ENCODE data around the gene GREB1. TPM values are rescaled to one million over a fixed set of nuclear protein-coding genes. Genes with fewer than 3 reads are reported as not detected.

GREB1 gene
- total RNA-seq, 1 donor from 2014 or later = 26.6 TPM

DNA sequence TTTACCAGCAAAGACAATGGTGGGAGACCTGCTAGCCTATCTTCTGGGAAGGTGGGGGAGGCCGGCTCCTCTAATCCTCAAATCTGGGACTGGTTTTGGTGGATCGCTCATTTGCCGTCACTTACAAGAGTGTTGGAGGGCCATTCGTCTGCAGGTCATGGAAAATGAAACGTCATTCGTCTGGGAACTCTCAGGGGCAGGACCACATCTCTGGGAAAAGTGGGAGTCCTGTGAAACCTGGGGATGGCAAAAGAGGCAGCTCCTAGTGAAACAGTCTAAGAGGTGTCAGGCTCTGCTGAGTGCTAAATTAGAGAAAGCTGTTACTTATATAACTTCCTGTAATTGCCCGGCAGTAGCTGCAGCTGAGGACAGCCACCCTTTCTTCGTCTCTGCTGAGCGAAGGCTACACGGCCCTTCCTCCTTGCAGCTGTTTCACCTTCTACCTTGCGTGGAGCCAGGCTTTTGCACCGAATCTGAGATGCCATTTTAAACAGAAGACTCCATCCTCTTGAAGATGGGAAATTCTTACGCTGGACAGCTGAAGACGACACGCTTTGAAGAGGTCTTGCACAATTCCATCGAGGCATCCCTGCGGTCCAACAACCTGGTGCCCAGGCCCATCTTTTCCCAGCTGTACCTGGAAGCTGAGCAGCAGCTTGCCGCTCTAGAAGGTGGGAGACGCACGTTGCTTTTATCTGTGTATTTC, 22.4 kb downstream of the GREB1 start:
- TF ChIP-seq, protein P1, sequence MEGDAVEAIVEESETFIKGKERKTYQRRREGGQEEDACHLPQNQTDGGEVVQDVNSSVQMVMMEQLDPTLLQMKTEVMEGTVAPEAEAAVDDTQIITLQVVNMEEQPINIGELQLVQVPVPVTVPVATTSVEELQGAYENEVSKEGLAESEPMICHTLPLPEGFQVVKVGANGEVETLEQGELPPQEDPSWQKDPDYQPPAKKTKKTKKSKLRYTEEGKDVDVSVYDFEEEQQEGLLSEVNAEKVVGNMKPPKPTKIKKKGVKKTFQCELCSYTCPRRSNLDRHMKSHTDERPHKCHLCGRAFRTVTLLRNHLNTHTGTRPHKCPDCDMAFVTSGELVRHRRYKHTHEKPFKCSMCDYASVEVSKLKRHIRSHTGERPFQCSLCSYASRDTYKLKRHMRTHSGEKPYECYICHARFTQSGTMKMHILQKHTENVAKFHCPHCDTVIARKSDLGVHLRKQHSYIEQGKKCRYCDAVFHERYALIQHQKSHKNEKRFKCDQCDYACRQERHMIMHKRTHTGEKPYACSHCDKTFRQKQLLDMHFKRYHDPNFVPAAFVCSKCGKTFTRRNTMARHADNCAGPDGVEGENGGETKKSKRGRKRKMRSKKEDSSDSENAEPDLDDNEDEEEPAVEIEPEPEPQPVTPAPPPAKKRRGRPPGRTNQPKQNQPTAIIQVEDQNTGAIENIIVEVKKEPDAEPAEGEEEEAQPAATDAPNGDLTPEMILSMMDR (IDR thresholded peaks at IDR 0.05; ENCODE audit: unreplicated experiment) = no peak
- Mint-ChIP-seq H3K9me3 (no peaks in the 10 kb centered on the region), H3K27me3 (ENCODE audit: low read depth) (no peaks in the 10 kb centered on the region), H3K27ac (no peak overlapping the region), H3K4me1 (peaks cover 27% of the 10 kb centered on the region), H3K36me3 (no peaks in the 10 kb centered on the region), H3K4me3 (no peak overlapping the region)
- DNase-seq (ENCODE audit: low spot score in 2 of 2, unreplicated experiment in 2 of 2) = no peak

DNA sequence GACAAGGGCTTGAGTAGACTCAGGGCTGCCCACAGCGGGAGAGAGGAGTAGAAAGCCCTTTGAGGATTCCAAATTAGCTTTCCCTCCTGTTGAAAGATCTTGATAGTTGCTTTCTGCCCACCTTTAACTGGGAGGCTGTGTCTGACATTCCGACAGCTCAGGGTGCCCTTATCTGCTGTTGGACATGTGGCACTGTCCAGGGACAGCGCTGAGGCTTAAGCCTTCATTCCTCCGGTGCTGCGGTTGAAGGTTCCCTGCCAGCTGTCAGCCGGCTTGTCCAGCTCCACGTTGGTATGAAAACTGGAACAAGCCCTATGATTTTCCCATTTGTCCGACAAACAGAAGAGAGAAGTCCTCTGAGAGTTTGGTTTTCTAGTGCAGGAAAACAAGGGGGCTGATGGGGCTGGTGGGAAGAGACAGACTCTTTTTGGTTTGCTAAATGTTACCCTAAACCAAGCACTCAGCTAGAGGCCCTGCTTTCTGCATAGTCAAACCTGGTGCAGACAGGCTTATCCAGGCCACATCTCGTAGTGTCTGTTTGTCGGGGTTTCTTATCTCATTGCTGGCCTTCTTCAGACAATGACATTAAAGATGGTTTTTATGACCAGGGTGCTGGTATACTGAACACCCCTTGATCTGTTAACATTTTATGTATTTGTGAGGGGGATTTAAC, 24.5 kb downstream of the GREB1 start:
- TF ChIP-seq, protein P1 (IDR thresholded peaks at IDR 0.05; ENCODE audit: unreplicated experiment) = no peak
- Mint-ChIP-seq H3K36me3 (no peaks in the 10 kb centered on the region), H3K27me3 (ENCODE audit: low read depth) (no peaks in the 10 kb centered on the region), H3K4me3 (no peak overlapping the region), H3K27ac (peak overlapping the region; percentile 4), H3K4me1 (peaks cover 27% of the 10 kb centered on the region), H3K9me3 (no peaks in the 10 kb centered on the region)
- no peak for DNase-seq (ENCODE audit: low spot score in 2 of 2, unreplicated experiment in 2 of 2)

DNA sequence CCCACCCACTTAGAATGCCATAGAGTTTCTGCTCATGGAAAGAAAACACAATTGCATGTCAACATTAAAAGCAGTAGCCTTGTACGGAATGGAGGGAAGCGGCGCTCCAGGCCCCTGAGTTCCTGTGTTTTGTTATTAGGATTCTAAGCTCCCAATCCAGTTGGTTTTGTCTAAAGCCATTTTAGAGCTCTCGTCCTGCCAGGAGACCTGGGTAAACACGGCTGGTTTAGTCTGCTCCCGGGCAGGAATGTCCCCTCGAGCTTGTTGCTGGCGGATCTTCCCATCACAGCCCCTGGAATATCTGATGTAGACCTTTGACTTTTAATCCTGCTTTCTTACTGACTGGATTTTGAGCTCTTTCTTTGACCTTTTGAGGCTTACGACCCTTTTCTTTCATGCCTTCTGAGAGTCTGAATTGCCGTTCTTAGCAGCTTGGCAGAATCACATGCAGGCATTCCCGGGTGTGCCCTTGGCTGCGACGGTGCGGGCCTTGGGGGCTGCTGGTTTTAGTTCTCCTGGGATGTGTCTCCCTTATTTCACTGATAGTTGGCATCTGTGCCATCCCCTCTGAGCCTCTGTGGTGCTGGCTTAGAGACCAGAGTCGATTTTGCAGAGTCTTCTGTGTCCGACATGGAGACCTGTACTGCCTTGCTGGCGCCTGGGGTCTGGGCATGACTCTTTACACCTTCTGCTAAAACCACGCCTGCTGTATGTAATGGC, 25.4 kb downstream of the GREB1 start:
- H3K9me3 Mint-ChIP-seq = no peaks in the 10 kb centered on the region
- no peaks in the 10 kb centered on the region for H3K36me3 Mint-ChIP-seq
- TF ChIP-seq, protein P1 (IDR thresholded peaks at IDR 0.05; ENCODE audit: unreplicated experiment) = no peak
- H3K4me1 Mint-ChIP-seq = peaks cover 27% of the 10 kb centered on the region
- no peak for DNase-seq (ENCODE audit: low spot score in 2 of 2, unreplicated experiment in 2 of 2)
- H3K4me3 Mint-ChIP-seq = no peak overlapping the region
- H3K27me3 Mint-ChIP-seq (ENCODE audit: low read depth) = no peaks in the 10 kb centered on the region
- H3K27ac Mint-ChIP-seq = no peak overlapping the region

DNA sequence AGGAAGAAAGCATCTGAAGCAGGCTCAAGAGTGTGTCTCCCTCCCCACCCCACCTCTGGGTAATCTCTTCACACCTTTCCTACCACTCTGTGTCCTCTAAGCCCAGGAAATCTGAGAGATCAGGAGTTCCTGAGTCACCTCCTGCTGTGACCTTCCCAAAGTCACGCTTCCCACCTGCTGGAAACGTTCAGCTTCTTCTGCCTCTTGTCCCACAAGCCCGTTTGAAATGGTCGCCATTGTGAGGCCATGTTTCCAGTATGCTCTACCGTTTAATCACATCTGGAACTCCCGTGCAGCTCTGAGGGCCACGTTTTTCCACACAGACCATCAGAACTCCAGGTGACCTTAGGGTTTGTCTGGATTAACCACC, 25.9 kb downstream of the GREB1 start:
- no peaks in the 10 kb centered on the region for H3K27me3 Mint-ChIP-seq (ENCODE audit: low read depth)
- H3K4me3 Mint-ChIP-seq = no peak overlapping the region
- H3K27ac Mint-ChIP-seq = no peak overlapping the region
- DNase-seq (ENCODE audit: low spot score in 2 of 2, unreplicated experiment in 2 of 2) = no peak
- H3K9me3 Mint-ChIP-seq = no peaks in the 10 kb centered on the region
- H3K36me3 Mint-ChIP-seq = no peaks in the 10 kb centered on the region
- H3K4me1 Mint-ChIP-seq = peaks cover 24% of the 10 kb centered on the region
- TF ChIP-seq, protein P1 (IDR thresholded peaks at IDR 0.05; ENCODE audit: unreplicated experiment) = no peak

DNA sequence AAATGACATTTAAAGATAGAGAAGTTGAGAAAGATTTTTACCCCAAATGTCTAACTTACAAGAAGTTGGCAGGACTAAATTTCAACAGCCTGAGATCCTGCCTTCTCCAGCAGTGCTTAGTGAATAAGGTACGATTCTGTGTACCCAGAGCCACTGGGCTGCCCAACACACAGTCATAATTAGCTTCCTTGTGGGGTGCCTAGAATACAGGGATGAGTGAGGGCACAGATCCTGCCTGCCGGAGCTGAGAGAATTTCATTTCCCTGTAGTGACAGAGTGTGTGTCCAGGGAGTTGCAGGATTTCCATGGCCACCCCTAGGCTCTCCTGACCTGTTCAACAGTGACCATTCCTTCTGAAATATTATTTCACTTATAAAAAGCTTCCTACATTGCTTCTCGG, 27.0 kb downstream of the GREB1 start:
- DNase-seq (ENCODE audit: low spot score in 2 of 2, unreplicated experiment in 2 of 2) = no peak
- TF ChIP-seq, protein P1 (IDR thresholded peaks at IDR 0.05; ENCODE audit: unreplicated experiment) = no peak
- H3K9me3 Mint-ChIP-seq = no peaks in the 10 kb centered on the region
- H3K27ac Mint-ChIP-seq = no peak overlapping the region
- no peaks in the 10 kb centered on the region for H3K36me3 Mint-ChIP-seq
- no peaks in the 10 kb centered on the region for H3K27me3 Mint-ChIP-seq (ENCODE audit: low read depth)
- no peak overlapping the region for H3K4me3 Mint-ChIP-seq
- peaks cover 26% of the 10 kb centered on the region for H3K4me1 Mint-ChIP-seq

Data from mesothelial cell of epicardium (in vitro differentiated cells).